ENCODE measurements around the gene TNFRSF21. TPM values are rescaled to one million over a fixed set of nuclear protein-coding genes. Genes with fewer than 3 reads are reported as not detected.

Gene TNFRSF21
- total and polyA plus RNA-seq, 2 of the 8 experiments (the other 6 are each of a cell fraction or from before 2014, with no cell fraction given) = 16.4 to 52.7 TPM

GRCh38 chr6:47230579-47230978, 79.1 kb downstream of the TNFRSF21 start:
- ChIA-PET POLR2A (ENCODE audit: partially characterized antibody) (interaction anchor here (1.2 kb wide), 1 partner anchor 14 kb away, joined by 3 read pairs; no protein-coding TSS in a partner anchor), CTCF (ENCODE audit: partially characterized antibody) (no interaction called here)
- Histone ChIP-seq H3K23ac (ENCODE audit: insufficient read length) (no peak overlapping the region), H2BK15ac (ENCODE audit: low read length) (no peak overlapping the region), H2BK12ac (ENCODE audit: low read depth, low read length) (no peak overlapping the region), H2BK5ac (ENCODE audit: low read depth, low read length) (no peak overlapping the region), H3K9ac (replicated peaks in 1 of 4; ENCODE audit: extremely low read depth in 1 of 4, low read depth in 3 of 4, low read length in 3 of 4) (no peak overlapping the region), H2BK120ac (replicated peaks; ENCODE audit: low read depth, low read length) (no peak overlapping the region), H3K9me3 (ENCODE audit: insufficient read depth in 2 of 2, low read depth in 1 of 2, low read length in 1 of 2) (no peaks in the 10 kb centered on the region), H3K4me3 (ENCODE audit: extremely low read depth in 1 of 4, insufficient read depth in 2 of 4, low read depth in 3 of 4, low read length in 4 of 4) (no peak overlapping the region), H3K18ac (ENCODE audit: extremely low read depth, low read length) (no peak overlapping the region), H4K8ac (ENCODE audit: extremely low read depth, insufficient read depth, low read length) (no peak overlapping the region), H3K14ac (ENCODE audit: insufficient read length) (no peak overlapping the region), H3K79me2 (ENCODE audit: control insufficient read depth in 1 of 2, insufficient read depth in 2 of 2, low read length in 2 of 2) (no peaks in the 10 kb centered on the region), H2BK20ac (ENCODE audit: low read length) (no peak overlapping the region), H3K4me1 (replicated peaks in 1 of 4; ENCODE audit: control insufficient read depth in 3 of 4, insufficient read depth in 4 of 4, low read length in 3 of 4) (peaks cover 2 to 6% (median 5%) of the 10 kb centered on the region in 4 experiments), H3K4me2 (ENCODE audit: insufficient read depth in 1 of 2, low read depth in 2 of 2, low read length in 2 of 2) (no peak overlapping the region), H4K91ac (replicated peaks; ENCODE audit: insufficient read length, low read length) (no peak overlapping the region), H2AFZ (ENCODE audit: low read length) (no peak overlapping the region), H4K20me1 (replicated peaks in 1 of 2; ENCODE audit: control insufficient read depth in 1 of 2, insufficient read depth in 2 of 2, low read length in 2 of 2) (no peaks in the 10 kb centered on the region), H3K56ac (replicated peaks; ENCODE audit: insufficient read length, low read depth, low read length) (no peak overlapping the region), H3K23me2 (ENCODE audit: low read depth, low read length) (no peaks in the 10 kb centered on the region), H3K79me1 (ENCODE audit: low read depth, low read length) (peaks cover 2% of the 10 kb centered on the region; the same call in 1 of the 2 replicates), H4K5ac (ENCODE audit: insufficient read length, low read depth, low read length) (no peak overlapping the region), H3K4ac (replicated peaks; ENCODE audit: insufficient read length, low read depth, low read length) (no peak overlapping the region), H3K36me3 (ENCODE audit: control insufficient read depth in 2 of 4, insufficient read depth in 4 of 4, low read length in 3 of 4) (peaks cover 0 to 20% (median 7%) of the 10 kb centered on the region in 4 experiments; a peak in 4 of 8 replicates), H3K27me3 (replicated peaks in 1 of 4; ENCODE audit: control insufficient read depth in 3 of 4, extremely low read depth in 1 of 4, insufficient read depth in 3 of 4, low read length in 3 of 4) (no peaks in the 10 kb centered on the region), H2AK5ac (ENCODE audit: low read depth, low read length) (no peak overlapping the region), H3K27ac (ENCODE audit: low read depth, low read length) (no peak overlapping the region)
- 88% methylated on average over 6 of the region's 6 CpGs; no CpG with 5 or more reads in 1 of the 2 experiments for WGBS, 2 experiments (ENCODE audit: extremely low coverage in 1 of 2, insufficient coverage in 1 of 2, insufficient read length in 1 of 2, insufficient replicate concordance in 2 of 2, low coverage in 1 of 2, low lambda C conversion rate in 2 of 2, missing lambda C conversion rate in 1 of 2)
- TF ChIP-seq ASH2L (IDR thresholded peaks at IDR 0.05; ENCODE audit: low read length) = no peak
- TF ChIP-seq ZNF274 (IDR thresholded peaks at IDR 0.05; ENCODE audit: borderline replicate concordance, extremely low read depth, low read length) = no peak
- TF ChIP-seq GABPA (IDR thresholded peaks at IDR 0.05; ENCODE audit: borderline replicate concordance, insufficient read depth, low read length) = no peak
- no peak for TF ChIP-seq BACH1 (IDR thresholded peaks at IDR 0.05; ENCODE audit: low read length)
- no peak for DNase-seq (ENCODE audit: low read depth in 1 of 2, low spot score in 2 of 2)
- no peak for FAIRE-seq
